Memory B cell (primary cell): Measurements from ENCODE around the gene DPP7.
A peak's percentile ranks its signal among the peaks of the same experiment; 100 is the strongest.
"Not testable (repeated sequence)": the region's sequence is repeated elsewhere in the genome, so short reads cannot be mapped to it uniquely, and the experiment has no call there.

Experiments used
- ATAC-seq: fragments of 150-1000 bp; cut with Tn5 transposase; 2 replicates; pipeline ENCODE4 v1.10.0; 2021; ENCODE audit warnings: low read depth, mild to moderate bottlenecking, moderate library complexity
- DNase-seq, 2 donors: peaks; one replicate each; pipeline ENCODE4 v3.0.0; 2022; ENCODE audit warnings: low spot score in 2 of 2
- H3K27ac Mint-ChIP-seq: one replicate; pipeline ENCODE4 v1.8.0; 2022; ENCODE audit warnings: mild to moderate bottlenecking, moderate library complexity, mixed read lengths
- H3K27me3 Mint-ChIP-seq: one replicate; pipeline ENCODE4 v1.8.0; 2022; ENCODE audit warnings: mixed read lengths
- H3K36me3 Mint-ChIP-seq: one replicate; pipeline ENCODE4 v1.8.0; 2022; ENCODE audit warnings: mild to moderate bottlenecking, mixed read lengths
- H3K4me1 Mint-ChIP-seq: one replicate; pipeline ENCODE4 v1.8.0; 2022; ENCODE audit warnings: mixed read lengths
- H3K4me3 Mint-ChIP-seq: one replicate; pipeline ENCODE4 v1.8.0; 2022; ENCODE audit warnings: mild to moderate bottlenecking, moderate library complexity, mixed read lengths
- H3K9me3 Mint-ChIP-seq: one replicate; pipeline ENCODE4 v1.8.0; 2022; ENCODE audit warnings: mixed read lengths

The DPP7 gene

DNA sequence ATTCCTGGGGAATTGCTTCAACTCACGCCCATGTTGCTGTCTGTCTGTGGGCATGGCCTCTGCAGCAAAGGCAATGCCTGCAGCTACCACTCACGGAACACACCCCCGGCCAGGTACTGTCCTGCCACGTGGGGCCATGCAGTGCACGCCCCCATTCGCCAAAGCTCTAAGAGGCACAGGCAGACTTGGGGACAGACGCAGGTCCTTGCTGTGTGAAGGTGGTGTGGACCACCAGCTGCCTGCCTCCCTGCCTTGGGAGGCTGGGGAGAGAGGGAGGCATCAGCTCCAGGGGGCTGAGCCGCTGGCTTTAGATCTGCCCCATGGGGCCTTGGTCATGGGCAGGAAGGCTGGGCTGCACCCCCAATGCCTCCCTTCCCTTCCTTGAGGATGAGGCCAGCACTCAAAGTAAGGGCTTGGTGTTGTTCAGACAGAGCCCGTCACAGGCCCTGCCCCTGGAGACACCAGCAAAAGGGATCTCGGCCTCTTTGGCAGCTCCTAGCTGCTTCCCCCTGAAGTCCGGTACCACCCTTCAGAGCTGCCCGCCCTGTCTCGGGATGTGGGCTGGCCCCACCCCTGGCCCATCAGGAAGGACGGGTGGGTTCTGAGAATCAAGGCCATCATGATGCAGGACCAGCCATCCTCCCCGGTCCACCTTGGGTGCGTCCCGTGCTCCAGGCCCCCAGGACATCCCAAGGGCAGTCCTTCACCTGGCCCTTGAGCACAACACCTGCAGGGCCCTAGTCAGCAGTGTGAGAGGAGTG, 26.7 kb upstream of the DPP7 start:
- no peak overlapping the region for H3K4me3 Mint-ChIP-seq
- no peaks in the 10 kb centered on the region for H3K9me3 Mint-ChIP-seq
- no peak for DNase-seq
- no peaks in the 10 kb centered on the region for H3K36me3 Mint-ChIP-seq
- peaks cover 44% of the 10 kb centered on the region for H3K27me3 Mint-ChIP-seq
- no peak overlapping the region for H3K27ac Mint-ChIP-seq
- ATAC-seq: no peak
- peaks cover 5% of the 10 kb centered on the region for H3K4me1 Mint-ChIP-seq

DNA sequence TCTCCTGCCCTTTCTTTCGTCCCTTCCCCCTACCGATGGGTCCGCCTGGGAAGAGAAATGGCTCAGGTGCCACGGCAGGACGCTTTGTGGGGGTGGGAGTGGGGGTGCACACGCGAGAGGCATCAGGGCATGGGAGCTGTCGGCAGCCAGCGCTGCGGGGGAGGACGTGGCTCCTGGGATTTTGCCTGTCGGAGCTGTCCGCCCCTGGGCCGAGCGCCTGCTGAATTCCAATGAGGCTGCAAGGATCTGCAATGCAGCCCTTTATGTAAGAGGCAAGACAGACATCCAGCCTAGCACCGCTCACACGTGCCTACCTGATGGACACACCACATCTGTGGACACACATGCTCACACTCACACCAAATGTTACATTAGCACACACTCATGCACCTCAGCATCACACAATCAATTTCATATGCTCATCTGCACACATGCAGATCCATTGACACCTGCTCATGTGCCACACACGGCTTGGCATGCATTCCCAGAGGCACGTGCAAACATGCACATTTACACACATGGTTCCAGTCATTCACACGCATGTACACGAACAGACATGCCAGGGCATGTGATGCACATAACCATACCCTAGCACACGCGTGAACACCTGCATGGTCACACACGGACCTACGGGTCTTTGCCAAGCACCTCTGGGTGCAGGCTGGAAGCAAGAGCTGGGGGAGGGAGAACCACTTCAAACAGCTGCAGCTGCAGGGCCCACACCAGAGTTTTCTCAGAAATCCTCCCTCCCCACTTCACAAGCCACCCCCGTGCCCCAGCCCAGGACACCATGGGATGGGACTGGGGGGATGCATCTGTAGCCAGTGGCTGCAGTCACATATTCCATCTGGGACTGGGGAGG, 25.8 kb upstream of the DPP7 start:
- no peak overlapping the region for H3K27ac Mint-ChIP-seq
- H3K9me3 Mint-ChIP-seq: no peaks in the 10 kb centered on the region
- H3K4me1 Mint-ChIP-seq: peaks cover 10% of the 10 kb centered on the region
- ATAC-seq (no peak), DNase-seq (no peak)
- peaks cover 45% of the 10 kb centered on the region for H3K27me3 Mint-ChIP-seq
- H3K36me3 Mint-ChIP-seq: no peaks in the 10 kb centered on the region
- H3K4me3 Mint-ChIP-seq: no peak overlapping the region

DNA sequence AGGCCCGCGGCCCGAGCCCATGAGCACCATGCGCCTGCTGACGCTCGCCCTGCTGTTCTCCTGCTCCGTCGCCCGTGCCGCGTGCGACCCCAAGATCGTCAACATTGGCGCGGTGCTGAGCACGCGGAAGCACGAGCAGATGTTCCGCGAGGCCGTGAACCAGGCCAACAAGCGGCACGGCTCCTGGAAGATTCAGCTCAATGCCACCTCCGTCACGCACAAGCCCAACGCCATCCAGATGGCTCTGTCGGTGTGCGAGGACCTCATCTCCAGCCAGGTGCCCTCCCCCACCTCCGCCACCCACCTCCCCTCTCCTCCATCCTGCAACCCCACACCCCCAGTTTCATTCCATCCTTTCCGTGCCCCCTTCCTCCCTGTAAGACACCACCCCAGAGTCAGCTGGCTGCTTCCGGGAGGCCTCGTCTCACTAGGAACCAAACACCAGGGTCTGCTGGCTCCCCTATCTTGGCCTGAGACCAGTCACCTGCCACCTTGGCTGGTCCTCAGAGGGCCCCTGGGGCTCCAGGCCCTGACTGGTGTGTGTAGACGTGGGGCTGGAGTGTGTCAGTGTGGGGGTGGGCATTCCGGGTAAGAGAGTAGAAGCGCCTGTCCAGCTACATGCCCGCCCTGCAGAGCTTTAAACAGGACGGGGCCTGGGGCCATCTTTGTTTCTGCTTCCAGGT, 25.1 kb upstream of the DPP7 start:
- no peaks in the 10 kb centered on the region for H3K9me3 Mint-ChIP-seq
- peaks cover 10% of the 10 kb centered on the region for H3K4me1 Mint-ChIP-seq
- peak overlapping the region; percentile 53 for H3K27ac Mint-ChIP-seq
- ATAC-seq (no peak), DNase-seq (no peak)
- no peaks in the 10 kb centered on the region for H3K36me3 Mint-ChIP-seq
- peaks cover 45% of the 10 kb centered on the region for H3K27me3 Mint-ChIP-seq
- H3K4me3 Mint-ChIP-seq: peak overlapping the region; percentile 21

DNA sequence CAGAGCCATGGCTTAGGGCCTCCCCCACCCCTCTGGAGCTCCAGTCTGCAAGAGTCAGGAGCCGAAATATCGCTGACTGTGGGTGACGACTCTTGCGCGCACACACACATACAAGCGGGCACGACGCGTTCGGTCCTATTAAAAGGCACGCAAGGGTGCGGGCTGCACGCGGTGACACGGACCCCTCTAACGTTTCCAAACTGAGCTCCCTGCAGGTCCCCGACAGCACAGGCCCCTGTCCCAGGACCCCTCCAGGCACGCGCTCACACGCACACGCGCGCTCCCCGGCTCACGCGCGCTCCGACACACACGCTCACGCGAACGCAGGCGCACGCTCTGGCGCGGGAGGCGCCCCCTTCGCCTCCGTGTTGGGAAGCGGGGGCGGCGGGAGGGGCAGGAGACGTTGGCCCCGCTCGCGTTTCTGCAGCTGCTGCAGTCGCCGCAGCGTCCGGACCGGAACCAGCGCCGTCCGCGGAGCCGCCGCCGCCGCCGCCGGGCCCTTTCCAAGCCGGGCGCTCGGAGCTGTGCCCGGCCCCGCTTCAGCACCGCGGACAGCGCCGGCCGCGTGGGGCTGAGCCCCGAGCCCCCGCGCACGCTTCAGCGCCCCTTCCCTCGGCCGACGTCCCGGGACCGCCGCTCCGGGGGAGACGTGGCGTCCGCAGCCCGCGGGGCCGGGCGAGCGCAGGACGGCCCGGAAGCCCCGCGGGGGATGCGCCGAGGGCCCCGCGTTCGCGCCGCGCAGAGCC, 24.4 kb upstream of the DPP7 start, which contains the start of gene GRIN1:
TSS of gene GRIN1 (plus strand) at position 433 of the 746 bp plus-strand sequence. CDS start 333 bp downstream, outside the sequence.
- H3K36me3 Mint-ChIP-seq: no peaks in the 10 kb centered on the region
- peak within 1 kb of the TSS; percentile 53 for H3K27ac Mint-ChIP-seq
- peaks cover 10% of the 10 kb centered on the region for H3K4me1 Mint-ChIP-seq
- DNase-seq: no peak
- ATAC-seq: peak; percentile 52
- H3K9me3 Mint-ChIP-seq: no peaks in the 10 kb centered on the region
- H3K27me3 Mint-ChIP-seq: peaks cover 40% of the 10 kb centered on the region
- H3K4me3 Mint-ChIP-seq: peak within 1 kb of the TSS; percentile 21

DNA sequence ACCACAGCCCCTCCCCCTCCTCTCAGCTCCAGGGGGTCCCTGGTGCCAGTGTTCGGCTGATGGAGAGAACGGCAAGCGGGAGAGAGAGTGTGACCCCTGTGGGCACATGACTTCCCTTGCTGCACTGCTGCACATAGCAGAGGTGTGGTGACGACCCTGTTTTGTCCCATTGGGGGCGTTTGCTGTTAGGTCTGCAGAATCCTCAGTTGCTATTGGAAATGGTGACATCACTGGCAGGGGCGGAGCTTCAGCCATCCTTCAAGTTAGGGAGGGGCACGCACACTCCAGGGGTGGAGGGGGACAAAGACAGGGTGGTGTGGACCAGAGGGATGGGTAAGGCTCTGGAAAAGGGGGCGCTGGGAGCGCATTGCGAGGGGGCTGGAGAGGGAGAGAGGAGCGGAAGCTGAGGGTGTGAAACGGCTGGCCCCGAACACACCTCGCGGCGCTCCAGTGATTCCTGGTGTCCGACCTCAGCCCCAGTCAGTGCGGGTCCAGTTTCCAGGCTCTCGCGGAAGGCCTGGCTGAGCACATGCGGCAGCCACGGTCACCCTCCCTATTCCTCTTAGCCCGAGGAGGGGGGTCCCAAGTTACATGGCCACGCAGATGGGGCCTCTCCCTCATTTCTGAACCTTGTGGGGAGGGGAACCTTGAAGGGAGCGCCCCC, 23.7 kb upstream of the DPP7 start:
- DNase-seq (no peak), ATAC-seq (no peak)
- H3K9me3 Mint-ChIP-seq: no peaks in the 10 kb centered on the region
- no peak overlapping the region for H3K27ac Mint-ChIP-seq
- H3K4me1 Mint-ChIP-seq: peaks cover 10% of the 10 kb centered on the region
- no peaks in the 10 kb centered on the region for H3K36me3 Mint-ChIP-seq
- H3K4me3 Mint-ChIP-seq: no peak overlapping the region
- H3K27me3 Mint-ChIP-seq: peaks cover 40% of the 10 kb centered on the region

DNA sequence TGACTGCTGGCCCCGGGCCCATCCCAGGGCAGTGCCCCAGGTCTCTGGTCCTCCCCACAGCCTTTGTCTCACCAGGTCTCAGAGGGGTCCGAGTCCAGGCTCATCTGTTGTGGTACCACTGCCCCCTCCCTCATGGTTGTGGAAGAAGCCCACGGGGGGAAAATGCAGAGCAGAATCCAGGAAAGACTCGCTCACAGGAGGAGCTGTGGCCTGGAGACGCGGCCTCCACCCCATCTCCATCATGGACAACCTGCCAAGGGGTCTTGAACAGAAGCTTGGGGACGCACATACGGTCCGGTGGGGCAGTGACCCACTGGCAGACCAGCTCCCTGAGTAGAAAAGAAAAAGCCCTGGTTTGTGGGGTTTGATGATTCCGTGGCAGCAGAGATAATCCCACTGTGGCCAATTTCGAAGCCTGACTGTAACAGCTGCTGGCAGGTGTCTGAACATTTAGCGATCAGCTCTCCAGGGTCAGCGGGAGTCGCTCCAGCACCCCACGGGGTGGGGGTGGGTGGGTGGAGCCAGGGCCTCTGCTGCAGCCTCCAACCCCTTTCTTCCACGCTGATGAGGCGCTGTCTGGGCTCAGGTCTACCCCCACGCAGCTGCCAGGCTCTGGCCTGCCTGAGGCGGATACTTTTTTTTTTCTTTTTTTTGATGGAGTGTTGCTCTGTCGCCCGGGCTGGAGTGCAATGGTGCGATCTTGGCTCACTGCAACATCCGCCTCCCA, 22.5 kb upstream of the DPP7 start:
- H3K27ac Mint-ChIP-seq: no peak overlapping the region
- no peak for ATAC-seq
- no peak for DNase-seq
- no peak overlapping the region for H3K4me3 Mint-ChIP-seq
- no peaks in the 10 kb centered on the region for H3K9me3 Mint-ChIP-seq
- H3K27me3 Mint-ChIP-seq: peaks cover 35% of the 10 kb centered on the region
- no peaks in the 10 kb centered on the region for H3K36me3 Mint-ChIP-seq
- peaks cover 7% of the 10 kb centered on the region for H3K4me1 Mint-ChIP-seq

DNA sequence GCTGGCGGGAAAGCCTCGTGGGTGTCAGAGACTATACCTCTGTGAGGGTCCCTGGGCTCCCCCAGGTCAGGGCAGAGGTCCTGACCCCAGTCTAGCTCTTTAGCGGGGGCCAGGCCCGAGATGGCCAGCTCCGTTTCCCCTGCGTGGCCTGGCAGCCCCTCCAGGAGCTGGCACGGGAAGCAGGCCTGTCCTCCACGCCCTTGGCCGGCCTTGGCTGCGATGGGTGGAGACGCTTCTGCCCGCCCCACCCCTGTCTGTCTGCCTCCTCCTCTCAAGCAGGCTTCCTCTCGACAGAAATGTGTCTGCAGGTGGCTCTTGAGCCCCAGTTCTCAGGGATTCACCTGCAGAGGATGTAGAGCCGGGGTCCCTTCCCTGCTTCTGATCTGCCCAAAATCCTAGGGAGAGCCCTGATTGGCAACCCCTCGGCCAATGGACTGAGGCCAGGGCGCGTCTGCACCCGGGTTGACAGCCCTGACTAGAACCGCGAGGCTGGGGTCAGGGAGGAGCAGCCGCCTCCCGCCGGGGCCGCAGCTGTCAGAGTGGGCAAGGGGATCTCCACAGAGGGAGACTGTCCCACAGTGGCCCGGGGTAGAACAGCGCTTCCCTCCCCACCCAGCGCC, 21.8 kb upstream of the DPP7 start:
- Mint-ChIP-seq H3K27ac (no peak overlapping the region), H3K4me3 (no peak overlapping the region), H3K9me3 (no peaks in the 10 kb centered on the region), H3K27me3 (peaks cover 31% of the 10 kb centered on the region), H3K4me1 (peaks cover 7% of the 10 kb centered on the region), H3K36me3 (no peaks in the 10 kb centered on the region)
- ATAC-seq: peak; percentile 32
- DNase-seq: no peak

DNA sequence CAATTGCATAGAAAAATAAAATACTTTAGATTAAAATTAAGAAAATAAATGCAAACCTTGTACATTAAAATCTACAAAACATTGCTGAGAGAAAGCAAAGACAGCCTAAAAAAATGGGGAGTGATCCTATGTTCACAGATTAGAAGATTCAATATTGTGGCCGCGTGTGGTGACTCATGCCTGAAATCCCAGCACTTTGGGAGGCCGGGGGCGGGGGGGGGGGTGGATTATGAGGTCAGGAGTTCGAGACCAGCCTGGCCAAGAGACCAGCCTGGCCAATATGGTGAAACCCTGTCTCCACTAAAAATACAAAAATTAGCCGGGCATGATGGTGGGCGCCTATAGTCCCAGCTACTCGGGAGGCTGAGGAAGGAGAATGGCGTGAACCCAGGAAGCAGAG, 20.6 kb upstream of the DPP7 start:
- H3K27me3 Mint-ChIP-seq: peaks cover 23% of the 10 kb centered on the region
- H3K4me1 Mint-ChIP-seq, DNase-seq, H3K4me3 Mint-ChIP-seq, H3K36me3 Mint-ChIP-seq, H3K27ac Mint-ChIP-seq, ATAC-seq, H3K9me3 Mint-ChIP-seq: not testable (repeated sequence)

DNA sequence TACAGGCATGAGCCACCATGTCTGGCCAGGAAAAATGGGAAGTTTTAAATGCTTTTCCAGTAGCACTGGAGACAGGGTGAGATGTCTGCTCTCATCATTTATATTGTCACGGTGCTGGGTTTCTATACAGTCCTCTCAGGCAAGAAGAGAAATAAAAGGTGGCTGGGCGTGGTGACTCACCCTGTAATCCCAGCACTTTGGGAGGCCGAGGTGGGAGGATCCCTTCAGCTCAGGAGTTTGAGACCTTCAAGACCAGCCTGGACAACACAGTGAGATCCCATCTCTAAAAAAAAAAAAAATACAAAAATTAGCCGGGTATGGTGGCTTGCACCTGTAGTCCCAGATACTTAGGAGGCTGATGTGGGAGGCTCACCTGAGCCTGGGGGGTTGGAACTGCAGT, 19.7 kb upstream of the DPP7 start:
- Mint-ChIP-seq H3K9me3 (no peaks in the 10 kb centered on the region), H3K4me1 (peaks cover 7% of the 10 kb centered on the region), H3K27me3 (peaks cover 16% of the 10 kb centered on the region), H3K36me3 (no peaks in the 10 kb centered on the region), H3K27ac (no peak overlapping the region), H3K4me3 (no peak overlapping the region)
- ATAC-seq: no peak
- no peak for DNase-seq

DNA sequence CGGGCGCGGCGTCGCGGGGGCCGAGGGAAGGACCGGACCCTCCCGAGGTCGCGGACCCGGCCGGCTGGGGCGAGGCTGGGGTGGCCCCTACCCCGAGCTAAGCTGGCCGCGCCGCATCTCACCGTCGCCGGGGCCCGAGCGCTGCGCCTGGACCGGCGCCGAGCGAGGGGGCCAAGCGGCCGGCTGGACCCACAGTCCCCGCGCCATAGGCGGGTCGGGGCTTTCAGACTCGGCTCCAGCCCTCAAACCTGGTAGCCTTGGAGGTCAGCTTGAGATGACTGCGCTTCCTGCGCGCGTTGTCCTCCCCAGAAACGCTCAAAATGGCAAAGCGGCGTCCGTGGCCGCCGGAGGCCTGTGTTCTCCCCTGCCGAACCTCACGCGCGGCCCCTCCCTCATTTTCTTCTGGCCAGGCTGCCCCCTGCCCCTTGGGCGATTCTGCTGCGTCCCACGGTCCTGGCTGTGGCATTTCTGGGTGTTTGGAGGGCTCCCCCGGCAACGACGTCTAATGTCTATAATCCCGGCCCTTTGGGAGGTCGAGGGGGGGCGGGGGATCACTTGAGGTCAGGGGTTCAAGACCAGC, 15.7 kb upstream of the DPP7 start:
- Mint-ChIP-seq H3K4me3 (peak overlapping the region; percentile 78), H3K9me3 (no peaks in the 10 kb centered on the region), H3K4me1 (peaks cover 24% of the 10 kb centered on the region), H3K27me3 (no peaks in the 10 kb centered on the region), H3K36me3 (no peaks in the 10 kb centered on the region), H3K27ac (peak overlapping the region; percentile 39)
- ATAC-seq: no peak
- no peak for DNase-seq

DNA sequence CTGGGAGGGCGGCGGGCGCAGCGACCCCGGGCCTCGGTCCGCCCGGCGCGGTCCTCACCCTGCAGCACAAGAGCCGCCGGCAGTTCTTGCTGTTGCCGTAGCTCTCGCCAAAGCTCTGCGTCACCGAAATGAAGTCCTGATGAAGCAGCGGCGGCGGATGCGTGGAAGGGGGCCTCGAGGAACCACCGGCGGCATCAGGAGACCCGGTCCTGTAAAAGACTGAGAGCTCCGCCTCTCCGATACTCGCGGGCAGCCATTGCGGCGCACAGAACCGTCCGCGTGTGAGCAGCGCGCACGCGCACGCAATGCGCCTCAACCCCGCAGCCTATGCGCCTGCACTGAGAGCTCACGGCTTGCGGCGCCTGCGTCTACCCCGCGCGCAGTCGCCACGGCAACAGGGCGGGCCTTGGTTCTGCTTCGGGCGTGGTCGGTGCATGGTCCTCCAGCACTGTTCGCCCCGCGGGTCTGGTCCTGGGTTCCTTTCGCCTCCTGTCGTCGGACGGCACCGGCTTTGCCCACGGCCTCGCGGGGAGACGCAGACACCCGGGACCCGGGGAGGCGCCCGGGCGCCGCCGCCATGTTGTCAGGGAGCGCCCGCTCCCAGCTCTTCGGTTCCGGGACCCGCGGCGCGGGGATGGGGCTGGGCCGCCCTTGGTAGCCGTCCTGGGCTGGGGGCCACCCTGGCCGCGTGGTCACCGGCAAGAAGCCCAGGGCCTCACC, 15.1 kb upstream of the DPP7 start:
- H3K27me3 Mint-ChIP-seq: no peaks in the 10 kb centered on the region
- no peaks in the 10 kb centered on the region for H3K36me3 Mint-ChIP-seq
- DNase-seq (peak; percentile 85 to 88), ATAC-seq (peak; percentile 93)
- H3K4me3 Mint-ChIP-seq: peak overlapping the region; percentile 94
- H3K27ac Mint-ChIP-seq: peak overlapping the region; percentile 94
- H3K9me3 Mint-ChIP-seq: no peaks in the 10 kb centered on the region
- H3K4me1 Mint-ChIP-seq: peaks cover 24% of the 10 kb centered on the region
